ENCODE measurements around the gene CXCR3.
"Not testable (repeated sequence)": the region's sequence is repeated elsewhere in the genome, so short reads cannot be mapped to it uniquely, and the experiment has no call there.

The CXCR3 gene

DNA sequence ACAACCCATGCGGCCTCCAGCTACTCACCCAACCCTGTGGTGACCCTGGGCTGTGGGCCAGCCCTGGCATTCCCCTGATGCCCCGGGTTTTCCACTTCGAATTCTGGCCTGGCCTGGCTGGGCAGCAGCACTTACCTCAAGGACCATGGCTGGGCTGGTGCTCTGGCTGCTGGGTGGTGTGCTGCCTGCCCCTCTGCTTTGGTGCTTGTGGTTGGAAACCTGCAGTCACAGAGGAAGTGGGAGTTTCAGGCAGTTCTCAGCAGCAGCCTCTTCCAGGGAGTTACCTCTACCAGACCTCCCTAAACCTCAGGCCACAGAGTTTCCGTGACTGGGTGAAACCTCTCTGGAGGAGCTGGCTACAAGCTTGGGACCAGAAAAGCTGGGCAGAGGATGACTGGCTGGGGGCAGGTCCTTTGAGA lies at the start of gene CXCR3:
TSS of gene CXCR3 (minus strand) at position 209 of the 419 bp plus-strand sequence. CDS start at position 147, 62 bp downstream.
- no peak for DNase-seq

DNA sequence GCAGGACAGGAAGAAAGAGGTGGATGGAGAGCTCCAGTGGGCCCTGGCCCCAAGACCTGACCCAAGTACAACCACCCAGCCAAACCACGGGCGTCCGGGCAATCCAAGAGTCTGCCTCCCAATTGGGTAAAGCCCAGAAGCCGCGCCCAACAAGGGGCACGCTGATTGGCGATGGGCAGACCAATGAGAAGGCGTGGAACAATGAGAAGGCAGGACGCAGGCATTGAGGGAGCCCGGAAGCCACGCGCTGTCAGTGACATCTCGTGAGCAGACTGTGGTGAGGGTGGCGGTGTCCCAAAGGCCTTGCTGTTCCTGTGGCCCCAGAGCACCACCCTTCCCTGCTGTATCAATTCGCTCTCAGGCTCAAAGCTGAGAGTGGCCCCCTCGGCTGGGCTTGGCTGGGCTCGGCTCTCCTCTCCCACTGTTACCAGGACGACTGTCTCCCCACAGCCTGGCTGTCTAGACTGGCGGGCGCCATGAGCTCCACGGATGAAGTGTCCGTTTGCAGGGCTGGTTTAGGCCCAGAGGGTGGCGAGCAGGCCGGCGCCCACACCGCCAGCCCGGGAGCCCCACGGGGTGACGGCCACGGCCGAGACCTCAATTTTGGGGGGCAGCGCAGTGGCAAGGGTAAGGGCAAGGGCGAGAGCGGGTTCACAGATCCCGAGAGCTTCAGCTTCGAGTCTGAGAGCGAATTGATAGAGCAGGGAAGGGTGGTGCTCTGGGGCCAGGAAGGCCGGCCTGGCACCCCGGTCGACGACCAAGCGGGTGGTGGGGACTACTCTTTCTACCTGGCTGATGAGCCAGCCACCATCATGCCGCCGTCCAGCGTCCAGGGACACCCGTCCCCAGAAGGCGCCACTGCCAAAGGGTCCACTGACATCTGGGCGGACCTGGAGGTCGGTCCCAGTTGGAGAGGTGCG lies 49.3 kb upstream of the CXCR3 start, which contains the start of gene LOC101059915:
TSS of gene LOC101059915 (plus strand) at position 219 of the 920 bp plus-strand sequence.
- no peak for DNase-seq

GRCh38 chrX:71666240-71667223 lies 48.2 kb upstream of the CXCR3 start:
- no peak for DNase-seq

DNA sequence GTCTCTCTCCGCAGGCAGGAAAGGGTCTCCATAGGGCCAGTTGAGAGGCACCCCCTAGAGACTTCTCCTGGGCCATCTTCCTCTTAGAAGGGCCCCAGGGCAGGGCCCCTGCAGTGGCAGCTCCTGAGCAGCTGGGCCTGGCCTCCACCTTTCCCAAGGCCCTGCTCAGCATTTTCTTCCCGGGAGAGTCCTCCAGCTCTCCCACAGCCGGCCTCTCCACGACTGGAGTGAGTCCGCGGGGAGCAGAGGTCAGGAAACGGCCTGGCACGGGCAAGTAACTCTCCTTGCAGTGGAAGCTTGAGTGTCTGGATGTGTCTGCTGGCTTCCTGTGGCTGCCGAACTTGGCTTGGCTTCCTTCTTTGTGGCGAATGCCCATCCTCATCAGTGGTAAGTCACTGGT lies 47.4 kb upstream of the CXCR3 start:
- DNase-seq: no peak

GRCh38 chrX:71664889-71665491 lies 46.7 kb upstream of the CXCR3 start:
- DNase-seq: peak in 1 of 56 donors; percentile 1

GRCh38 chrX:71664202-71664601 lies 45.9 kb upstream of the CXCR3 start:
- DNase-seq: peak in 2 of 56 donors; percentile 2 to 4

DNA sequence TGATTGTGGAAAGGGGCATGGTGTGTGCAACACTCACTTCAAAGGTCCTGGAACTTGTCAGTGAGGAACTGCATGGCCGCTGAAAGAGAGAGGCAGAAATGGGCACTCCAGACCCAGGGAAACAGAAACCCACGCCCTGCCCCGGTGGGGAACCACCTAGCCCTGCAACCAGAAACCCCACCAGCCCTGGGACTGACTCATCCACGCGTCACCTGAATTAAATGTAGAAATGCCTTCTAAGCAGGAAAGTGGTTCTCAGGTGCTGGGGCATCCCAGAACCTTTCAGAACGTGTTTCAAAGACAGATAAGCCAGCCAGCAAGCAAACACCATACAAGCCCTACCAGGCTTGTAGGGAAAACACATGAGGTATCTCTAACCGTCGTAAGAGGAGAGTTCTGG lies 44.9 kb upstream of the CXCR3 start:
- DNase-seq: not testable (repeated sequence)

DNA sequence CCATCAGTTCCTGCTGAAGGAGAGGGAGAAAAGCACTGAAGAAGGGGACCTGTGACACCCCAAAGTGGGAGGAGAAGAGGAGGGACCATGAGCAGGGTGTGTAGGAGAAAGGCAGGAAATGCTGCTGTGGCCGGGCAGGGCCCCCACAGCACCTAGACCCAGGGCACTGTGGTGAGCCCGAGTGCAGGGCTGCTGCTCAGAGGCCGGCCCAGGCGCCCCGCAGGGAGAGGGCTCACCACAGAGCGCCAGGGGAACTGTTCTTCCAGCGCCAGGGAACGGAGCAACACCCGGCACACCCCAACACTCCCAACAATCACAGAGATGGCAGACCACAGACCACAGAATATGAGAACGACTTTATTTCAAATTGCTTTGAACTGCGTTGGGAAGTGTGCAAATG lies 44.3 kb upstream of the CXCR3 start:
- DNase-seq: not testable (repeated sequence)

GRCh38 chrX:71661919-71662318 lies 43.6 kb upstream of the CXCR3 start:
- no peak for DNase-seq

DNA sequence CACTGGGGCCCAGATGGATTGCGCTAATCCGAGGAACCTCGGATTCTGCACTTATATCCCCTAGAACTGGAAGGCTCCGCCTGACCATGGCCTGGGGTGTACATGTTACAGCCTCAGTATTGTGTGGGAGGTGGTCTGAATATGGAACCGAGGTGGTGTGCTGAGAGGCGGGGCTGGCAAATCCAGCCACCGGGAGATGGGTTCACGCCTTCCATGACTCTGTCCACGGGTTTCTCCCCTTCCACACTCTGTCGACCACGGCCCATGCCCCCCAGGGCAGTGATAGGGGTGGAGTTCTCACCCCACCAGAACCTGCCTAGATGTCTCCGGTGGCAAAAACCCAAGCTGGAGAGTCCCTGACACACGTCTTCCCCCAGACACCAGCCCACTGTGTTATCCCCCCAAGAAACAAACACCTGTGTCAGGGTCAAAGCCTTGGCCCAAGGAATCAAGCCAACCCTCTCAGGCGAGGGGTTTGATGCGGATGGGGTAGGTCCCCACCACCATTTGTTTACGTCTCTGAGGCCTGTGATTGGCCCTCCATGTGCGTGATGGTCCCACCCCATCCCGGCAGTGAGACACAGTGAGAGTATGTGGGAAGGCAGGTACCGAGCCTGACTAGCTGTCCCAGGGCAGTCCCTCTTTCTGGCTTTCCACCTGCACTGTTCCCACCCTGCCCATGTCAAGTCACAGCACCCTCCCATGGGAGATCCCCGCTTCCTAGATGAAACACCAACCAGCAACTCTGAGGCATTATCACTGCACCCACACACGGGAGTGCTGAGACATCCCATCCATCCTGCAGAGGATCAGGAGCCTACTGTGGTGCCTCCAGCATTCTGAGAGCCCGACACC lies 42.5 kb upstream of the CXCR3 start:
- DNase-seq: peak in 5 of 56 donors; percentile 17 to 38 (median 28)

GRCh38 chrX:71659959-71660358 lies 41.6 kb upstream of the CXCR3 start:
- no peak for DNase-seq

- no peak for DNase-seq
Measured at GRCh38 chrX:71659342-71659741, 41.0 kb upstream of the CXCR3 start.

DNA sequence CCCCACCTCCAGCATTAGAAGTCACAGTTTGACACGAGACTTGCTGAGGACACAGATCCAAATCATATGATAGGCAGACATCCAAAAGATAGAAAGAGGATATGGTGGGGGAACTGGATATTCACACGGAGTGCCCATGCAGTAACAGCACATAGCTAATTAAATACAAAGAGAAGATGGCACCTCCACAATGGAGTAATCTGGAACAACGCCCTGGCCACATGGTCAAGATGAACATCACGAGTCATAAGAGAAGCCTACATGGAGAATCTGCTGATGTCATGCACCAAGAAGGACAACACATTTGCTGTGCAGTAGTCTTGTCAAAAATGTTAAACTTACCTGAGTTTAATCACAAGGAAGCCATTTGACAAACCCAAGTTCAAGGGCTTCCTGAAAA lies 39.0 kb upstream of the CXCR3 start:
- no peak for DNase-seq

GRCh38 chrX:71653344-71653743 lies 35.0 kb upstream of the CXCR3 start:
- DNase-seq: no peak

- peak in 17 of 56 donors; percentile 1 to 63 (median 10) for DNase-seq
Measured at GRCh38 chrX:71652405-71652804, 34.1 kb upstream of the CXCR3 start.

GRCh38 chrX:71650333-71650969 lies 32.1 kb upstream of the CXCR3 start:
- no peak for DNase-seq

- not testable (repeated sequence) for DNase-seq
Measured at GRCh38 chrX:71644406-71644805, 26.1 kb upstream of the CXCR3 start.

DNA sequence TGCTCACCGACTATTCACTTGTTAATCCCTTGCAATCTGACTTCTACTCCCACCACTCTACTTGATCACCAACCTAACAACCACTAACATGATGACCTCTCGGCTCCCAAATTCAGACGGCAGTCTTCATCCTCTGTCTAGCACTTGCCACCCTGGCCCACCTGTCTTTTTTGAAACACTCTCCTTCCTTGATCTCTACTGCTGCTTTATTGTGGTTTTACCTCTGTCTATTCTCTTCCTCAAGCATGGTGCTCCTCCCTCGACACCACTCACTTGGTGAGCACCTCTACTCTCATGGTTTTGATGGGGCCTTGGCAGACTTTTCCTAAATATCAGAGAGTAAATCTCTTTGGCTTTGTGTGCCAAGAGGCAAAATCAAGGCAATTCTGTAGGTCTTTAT lies 21.7 kb upstream of the CXCR3 start:
- DNase-seq: no peak

DNA sequence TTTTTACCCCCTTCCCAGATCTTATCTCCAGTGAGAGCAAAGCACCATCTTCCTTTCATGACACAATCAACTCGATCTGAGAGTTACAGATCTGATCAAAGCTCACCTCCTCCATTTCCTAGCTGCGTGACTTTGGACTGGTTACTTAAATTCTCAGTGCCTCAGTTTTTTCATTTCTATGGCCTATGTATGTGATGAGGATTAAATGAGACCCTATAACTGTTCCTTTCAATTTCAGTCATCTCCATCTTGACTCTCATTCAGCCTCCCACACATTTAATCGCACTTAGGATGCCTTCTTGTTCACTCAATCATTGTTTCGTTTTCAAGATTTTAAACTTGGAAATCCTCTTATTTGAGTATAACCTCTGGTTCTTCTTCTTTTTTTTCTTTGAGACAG lies 20.1 kb upstream of the CXCR3 start:
- DNase-seq: no peak

GRCh38 chrX:71637848-71638247 lies 19.5 kb upstream of the CXCR3 start:
- DNase-seq: no peak

Data from nucleus accumbens (tissue), 56 donors.